GM12873 (cell line): ENCODE data around the gene EDEM2.

ENCODE experiments used
- CTCF ChIP-seq: IDR thresholded peaks from 2 replicates; pipeline ENCODE4 v1.5.1; 2012; ENCODE audit warnings: low read depth, mild to moderate bottlenecking, moderate library complexity, low read length, control low read depth; ENCODE audit not compliant: insufficient read depth; ENCODE audit errors: missing control alignments

EDEM2 gene

DNA sequence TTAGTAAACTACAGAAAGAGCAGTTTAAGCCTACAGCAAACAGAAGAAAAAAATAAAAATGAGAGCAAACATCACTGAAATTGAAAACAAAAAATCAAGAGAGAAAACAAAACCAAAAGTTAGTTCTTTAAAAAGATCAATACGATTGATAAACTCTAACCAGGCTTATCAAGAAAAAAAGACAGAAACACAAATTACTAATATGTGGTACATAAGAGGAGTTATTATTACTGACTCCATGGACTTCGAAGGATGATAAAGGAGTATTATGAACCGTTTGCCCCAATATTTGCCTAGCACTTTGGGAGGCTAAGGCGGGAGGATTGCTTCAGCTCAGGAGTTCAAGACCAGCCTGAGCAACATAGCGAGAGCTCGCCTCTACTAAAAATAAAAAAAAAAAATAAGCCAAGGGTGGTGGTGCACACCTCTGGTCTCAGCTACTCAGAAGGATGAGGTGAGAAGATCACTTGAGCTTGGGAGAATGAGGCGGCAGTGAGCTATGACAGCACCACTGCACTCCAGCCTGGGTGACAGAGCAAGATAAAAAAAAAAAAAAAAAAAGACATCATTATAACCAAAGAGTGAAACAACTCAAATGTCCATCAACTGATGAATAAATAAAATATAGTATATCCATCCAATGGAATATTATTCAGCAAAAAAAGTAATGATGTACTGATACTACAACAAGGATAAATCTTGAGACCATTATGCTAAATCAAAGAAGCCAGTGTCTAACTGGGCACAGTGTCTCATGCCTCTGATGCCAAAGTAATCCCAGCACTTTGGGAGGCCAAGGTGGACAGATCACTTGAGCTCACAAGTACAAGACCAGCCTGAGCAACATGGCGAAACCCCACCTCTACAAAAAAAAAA, 67.4 kb downstream of the EDEM2 start:
- TF ChIP-seq CTCF, result no peak

DNA sequence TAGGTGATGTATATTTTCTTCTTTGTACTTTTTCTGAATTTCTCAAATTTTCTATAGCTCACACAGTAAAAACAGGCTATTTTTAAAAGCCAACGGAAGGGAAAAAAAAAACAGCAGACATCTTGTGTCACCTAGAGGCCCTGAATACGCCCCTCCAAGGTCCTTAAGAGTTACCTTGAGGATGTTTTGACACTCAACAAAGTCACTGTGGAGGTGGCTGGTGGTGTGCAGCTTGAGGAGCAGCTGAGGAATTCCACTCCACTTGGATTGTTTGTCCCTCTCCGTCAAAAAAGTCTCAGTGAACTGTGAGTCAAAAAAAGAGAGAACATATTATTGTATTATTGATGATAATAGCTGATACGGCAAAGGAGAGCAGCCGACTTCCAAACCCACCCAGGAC, 69.3 kb downstream of the EDEM2 start:
- no peak for TF ChIP-seq CTCF

DNA sequence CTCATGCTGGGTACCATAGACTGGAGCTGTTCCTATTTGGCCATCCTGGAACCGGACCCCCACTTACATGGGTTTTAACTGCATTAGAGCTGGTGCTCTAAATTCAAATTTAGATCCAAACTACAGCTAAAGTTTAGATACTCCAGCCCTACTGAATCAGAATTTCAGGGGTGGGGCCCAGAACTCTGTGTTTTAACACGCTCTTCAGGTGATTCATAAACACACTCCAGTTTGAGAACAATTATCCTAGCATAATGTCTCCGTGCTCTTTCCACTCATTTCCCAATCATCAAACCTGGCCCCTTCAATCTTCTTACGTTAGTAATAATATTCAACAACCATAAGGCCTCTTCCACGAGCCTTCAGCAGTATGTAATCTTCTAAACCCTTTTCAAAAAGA, 69.8 kb downstream of the EDEM2 start:
- no peak for TF ChIP-seq CTCF

DNA sequence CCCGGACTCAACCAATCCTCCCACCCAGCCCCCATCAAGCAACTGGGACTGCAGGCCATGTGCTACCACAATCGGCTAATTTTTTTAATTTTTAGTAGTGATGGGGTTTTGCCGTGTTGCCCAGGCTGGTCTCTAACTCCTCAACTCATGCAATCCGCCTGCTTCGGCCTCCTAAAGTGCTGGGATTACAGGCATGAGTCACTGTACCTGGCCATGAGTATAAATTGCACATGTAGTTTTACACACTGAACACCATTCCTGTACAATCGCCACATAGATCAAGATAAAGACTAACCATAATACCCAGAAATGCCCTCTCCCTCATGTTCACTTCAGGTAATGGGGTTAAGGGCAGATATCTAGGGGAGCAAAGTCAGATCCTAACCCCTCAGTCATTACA, 80.9 kb downstream of the EDEM2 start:
- no peak for TF ChIP-seq CTCF
